GM19324 (cell line): ENCODE data around the gene SMIM41.
A peak's percentile ranks its signal among the peaks of the same experiment; 100 is the strongest.

Source experiments
- ATAC-seq: cut with Tn5 transposase; IDR thresholded peaks from one replicate; pipeline ENCODE4 v1.9.1; 2021; ENCODE audit warnings: mild to moderate bottlenecking, moderate library complexity; ENCODE audit not compliant: unreplicated experiment, low FRiP score

SMIM41 gene

GRCh38 chr12:52062167-52063081, 17.1 kb upstream of the SMIM41 start:
- ATAC-seq: no peak

GRCh38 chr12:52063082-52063924, 16.2 kb upstream of the SMIM41 start:
- ATAC-seq: no peak

GRCh38 chr12:52063981-52064649, 15.4 kb upstream of the SMIM41 start:
- ATAC-seq: no peak

- ATAC-seq: no peak
Measured at GRCh38 chr12:52066346-52067080, 13.0 kb upstream of the SMIM41 start.

- no peak for ATAC-seq
Measured at GRCh38 chr12:52067081-52067374, 12.5 kb upstream of the SMIM41 start.

- peak; percentile 94 for ATAC-seq
Measured at GRCh38 chr12:52069327-52070184, 9.9 kb upstream of the SMIM41 start, which contains the start of gene ATG101. Gene ATG101 (plus strand): TSS chr12:52069978. CDS start chr12:52073651, 3,673 bp downstream.

- peak; percentile 24 for ATAC-seq
Measured at GRCh38 chr12:52070185-52070925, 9.1 kb upstream of the SMIM41 start.

GRCh38 chr12:52073531-52074381, 5.7 kb upstream of the SMIM41 start:
- no peak for ATAC-seq

GRCh38 chr12:52074971-52075724, 4.4 kb upstream of the SMIM41 start:
- no peak for ATAC-seq

GRCh38 chr12:52076811-52077210, 2.7 kb upstream of the SMIM41 start:
- ATAC-seq: no peak

GRCh38 chr12:52078276-52078675, 1.2 kb upstream of the SMIM41 start:
- ATAC-seq: no peak

- no peak for ATAC-seq
Measured at GRCh38 chr12:52080403-52081251, 1.1 kb downstream of the SMIM41 start.

- ATAC-seq: peak; percentile 69
Measured at GRCh38 chr12:52081263-52081733, 1.8 kb downstream of the SMIM41 start.

- no peak for ATAC-seq
Measured at GRCh38 chr12:52082026-52082668, 2.6 kb downstream of the SMIM41 start.

- ATAC-seq: no peak
Measured at GRCh38 chr12:52082669-52082987, 3.1 kb downstream of the SMIM41 start.
